Measurements from ENCODE around the gene PANK2. TPM values are rescaled to one million over a fixed set of nuclear protein-coding genes. Genes with fewer than 3 reads are reported as not detected.

PANK2 gene
- polyA plus RNA-seq, 1 donor (not counting 4 experiments of a cell fraction or from before 2014, with no cell fraction given): 23.6 TPM

DNA sequence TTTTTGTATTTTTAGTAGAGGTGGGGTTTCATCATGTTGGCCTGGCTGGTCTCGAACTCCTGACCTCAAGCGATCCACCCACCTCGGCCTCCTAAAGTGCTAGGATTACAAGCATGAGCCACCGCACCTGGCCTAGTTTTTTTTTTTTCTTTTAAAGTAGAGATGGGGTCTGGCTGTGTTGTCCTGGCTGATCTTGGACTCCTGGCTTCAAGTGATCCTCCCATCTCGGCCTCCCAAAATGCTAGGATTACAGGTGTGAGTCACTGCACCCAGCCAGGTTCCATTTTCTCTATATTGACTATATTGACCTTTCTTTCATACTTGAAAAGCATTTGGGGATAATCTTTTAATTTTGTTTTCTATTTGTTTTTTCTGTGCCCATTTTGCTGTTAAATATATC is 13.3 kb downstream of the PANK2 start:
- H3K4me3 ChIP-seq (ENCODE audit: control insufficient read depth in 2 of 3, extremely low read depth in 1 of 3, insufficient read depth in 2 of 3, low read depth in 1 of 3, low read length in 3 of 3): no peak overlapping the region
- no peak overlapping the region for H3K9ac ChIP-seq (ENCODE audit: control insufficient read depth, extremely low read depth, insufficient read depth, low read length)
- no peak for DNase-seq (ENCODE audit: low read depth, low spot score)
- no peak overlapping the region for H3K27ac ChIP-seq (ENCODE audit: control insufficient read depth, insufficient read depth, low read length)
- dilution Hi-C loops (cut with MboI; ENCODE audit: extremely low pct_ligation_motif_present, low sequenced_read_pairs): no loop called here
- no peak overlapping the region for H3K4me2 ChIP-seq (ENCODE audit: control insufficient read depth, extremely low read depth, insufficient read depth, low read depth, low read length)
- H3K27me3 ChIP-seq (ENCODE audit: control insufficient read depth, extremely low read depth, insufficient read depth, low read length): no peaks in the 10 kb centered on the region
- no peak for FAIRE-seq
- H4K20me1 ChIP-seq (ENCODE audit: control insufficient read depth, extremely low read depth, insufficient read depth, low read length): peaks cover 46% of the 10 kb centered on the region
- H3K36me3 ChIP-seq (ENCODE audit: control insufficient read depth in 2 of 2, extremely low read depth in 1 of 2, insufficient read depth in 2 of 2, low read length in 2 of 2): peaks cover 0 to under 1% of the 10 kb centered on the region in 2 experiments
- TF ChIP-seq, protein P1, sequence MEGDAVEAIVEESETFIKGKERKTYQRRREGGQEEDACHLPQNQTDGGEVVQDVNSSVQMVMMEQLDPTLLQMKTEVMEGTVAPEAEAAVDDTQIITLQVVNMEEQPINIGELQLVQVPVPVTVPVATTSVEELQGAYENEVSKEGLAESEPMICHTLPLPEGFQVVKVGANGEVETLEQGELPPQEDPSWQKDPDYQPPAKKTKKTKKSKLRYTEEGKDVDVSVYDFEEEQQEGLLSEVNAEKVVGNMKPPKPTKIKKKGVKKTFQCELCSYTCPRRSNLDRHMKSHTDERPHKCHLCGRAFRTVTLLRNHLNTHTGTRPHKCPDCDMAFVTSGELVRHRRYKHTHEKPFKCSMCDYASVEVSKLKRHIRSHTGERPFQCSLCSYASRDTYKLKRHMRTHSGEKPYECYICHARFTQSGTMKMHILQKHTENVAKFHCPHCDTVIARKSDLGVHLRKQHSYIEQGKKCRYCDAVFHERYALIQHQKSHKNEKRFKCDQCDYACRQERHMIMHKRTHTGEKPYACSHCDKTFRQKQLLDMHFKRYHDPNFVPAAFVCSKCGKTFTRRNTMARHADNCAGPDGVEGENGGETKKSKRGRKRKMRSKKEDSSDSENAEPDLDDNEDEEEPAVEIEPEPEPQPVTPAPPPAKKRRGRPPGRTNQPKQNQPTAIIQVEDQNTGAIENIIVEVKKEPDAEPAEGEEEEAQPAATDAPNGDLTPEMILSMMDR (optimal IDR thresholded peaks at IDR 0.05 in 1 of 3, IDR thresholded peaks at IDR 0.05 in 1 of 3, conservative IDR thresholded peaks at IDR 0.05 in 1 of 3; ENCODE audit: extremely low read depth in 1 of 3, insufficient read depth in 2 of 3, low read length in 3 of 3): no peak
- no peak for TF ChIP-seq EZH2 (IDR thresholded peaks at IDR 0.05; ENCODE audit: low read length)
- peaks cover 30% of the 10 kb centered on the region for H3K4me1 ChIP-seq (ENCODE audit: control insufficient read depth, extremely low read depth, insufficient read depth, low read length)
- H3K79me2 ChIP-seq (ENCODE audit: control insufficient read depth, insufficient read depth, low read length): peaks cover 98% of the 10 kb centered on the region
- no peak overlapping the region for H2AFZ ChIP-seq (ENCODE audit: control insufficient read depth, low read length)
- no peaks in the 10 kb centered on the region for H3K9me3 ChIP-seq (ENCODE audit: control insufficient read depth, low read depth, low read length)
- peaks cover 2% of the 10 kb centered on the region for H3K9me1 ChIP-seq (ENCODE audit: control insufficient read depth, extremely low read depth, insufficient read depth, low read length)

DNA sequence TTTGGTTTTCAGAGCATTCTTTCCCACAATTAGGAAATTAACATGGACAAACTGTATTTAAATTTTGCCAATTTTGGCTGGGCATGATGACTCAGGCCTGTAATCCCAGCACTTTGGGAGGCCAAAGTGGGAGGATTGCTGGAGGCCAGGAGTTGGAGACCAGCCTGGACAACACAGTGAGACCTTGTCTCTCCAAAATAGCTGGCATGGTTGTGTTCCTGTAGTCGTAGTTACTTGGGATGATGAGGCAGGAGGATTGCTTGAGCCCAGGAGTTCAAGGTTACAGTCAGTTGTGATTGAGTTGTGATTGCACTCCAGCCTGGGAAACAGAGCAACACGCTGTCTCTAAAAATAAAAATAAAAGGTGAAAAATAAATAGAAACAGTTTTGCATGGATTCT is 15.0 kb downstream of the PANK2 start:
- peaks cover 34% of the 10 kb centered on the region for H4K20me1 ChIP-seq (ENCODE audit: control insufficient read depth, extremely low read depth, insufficient read depth, low read length)
- no peaks in the 10 kb centered on the region for H3K27me3 ChIP-seq (ENCODE audit: control insufficient read depth, extremely low read depth, insufficient read depth, low read length)
- TF ChIP-seq, protein P1 (optimal IDR thresholded peaks at IDR 0.05 in 1 of 3, IDR thresholded peaks at IDR 0.05 in 1 of 3, conservative IDR thresholded peaks at IDR 0.05 in 1 of 3; ENCODE audit: extremely low read depth in 1 of 3, insufficient read depth in 2 of 3, low read length in 3 of 3): no peak
- TF ChIP-seq EZH2 (IDR thresholded peaks at IDR 0.05; ENCODE audit: low read length): no peak
- H3K27ac ChIP-seq (ENCODE audit: control insufficient read depth, insufficient read depth, low read length): no peak overlapping the region
- peaks cover 98% of the 10 kb centered on the region for H3K79me2 ChIP-seq (ENCODE audit: control insufficient read depth, insufficient read depth, low read length)
- H3K4me1 ChIP-seq (ENCODE audit: control insufficient read depth, extremely low read depth, insufficient read depth, low read length): peaks cover 19% of the 10 kb centered on the region
- FAIRE-seq (no peak), DNase-seq (ENCODE audit: low read depth, low spot score) (no peak)
- no peak overlapping the region for H3K4me2 ChIP-seq (ENCODE audit: control insufficient read depth, extremely low read depth, insufficient read depth, low read depth, low read length)
- H3K9me3 ChIP-seq (ENCODE audit: control insufficient read depth, low read depth, low read length): no peaks in the 10 kb centered on the region
- peaks cover 2 to 7% of the 10 kb centered on the region in 2 experiments for H3K36me3 ChIP-seq (ENCODE audit: control insufficient read depth in 2 of 2, extremely low read depth in 1 of 2, insufficient read depth in 2 of 2, low read length in 2 of 2)
- no peak overlapping the region for H2AFZ ChIP-seq (ENCODE audit: control insufficient read depth, low read length)
- no peak overlapping the region for H3K4me3 ChIP-seq (ENCODE audit: control insufficient read depth in 2 of 3, extremely low read depth in 1 of 3, insufficient read depth in 2 of 3, low read depth in 1 of 3, low read length in 3 of 3)
- dilution Hi-C loops (cut with MboI; ENCODE audit: extremely low pct_ligation_motif_present, low sequenced_read_pairs): no loop called here
- H3K9ac ChIP-seq (ENCODE audit: control insufficient read depth, extremely low read depth, insufficient read depth, low read length): no peak overlapping the region
- H3K9me1 ChIP-seq (ENCODE audit: control insufficient read depth, extremely low read depth, insufficient read depth, low read length): no peaks in the 10 kb centered on the region

Measured in keratinocyte (primary cell).